Gastrocnemius medialis (tissue), 4 donors: ENCODE measurements around the gene PRKACB. TPM values are rescaled to one million over a fixed set of nuclear protein-coding genes. Genes with fewer than 3 reads are reported as not detected.

Experiments
- ATAC-seq, 2 donors: fragments of 150-250 bp; one replicate each; pipeline ENCODE4 v1.9.1; 2016
- DNase-seq, 2 donors: peaks; one replicate each; pipeline ENCODE4 v3.0.0-alpha.2; 2019
- H3K27ac ChIP-seq, 4 donors: fragments of 200-600 bp; sonication (generic); 1 replicate in 1 of 4; 2 replicates in 3 of 4; pipeline ENCODE4 v1.5.1; 2016 to 2018; ENCODE audit warnings: mild to moderate bottlenecking in 2 of 4, moderate library complexity in 1 of 4
- H3K27me3 ChIP-seq, 3 donors: fragments of 200-600 bp; sonication (generic) in 2 of 3; 1 replicate in 1 of 3; 2 replicates in 2 of 3; pipeline versions ENCODE4 v1.5.1 to v1.6.0; 2016 to 2019; ENCODE audit warnings: mild to moderate bottlenecking in 1 of 3, moderate library complexity in 1 of 3
- H3K36me3 ChIP-seq, 2 donors: fragments of 200-600 bp; sonication (generic) in 1 of 2; one replicate each; pipeline ENCODE4 v1.5.1; 2017 to 2018
- H3K4me1 ChIP-seq, 2 donors: fragments of 200-600 bp; sonication (generic) in 1 of 2; one replicate each; pipeline ENCODE4 v1.5.1; 2016 to 2017; ENCODE audit warnings: mild to moderate bottlenecking in 2 of 2
- H3K4me3 ChIP-seq, 4 donors: fragments of 200-600 bp; sonication (generic) in 3 of 4; 1 replicate in 1 of 4; 2 replicates in 3 of 4; pipeline ENCODE4 v1.5.1; 2016 to 2019; ENCODE audit warnings: mild to moderate bottlenecking in 2 of 4
- H3K9me3 ChIP-seq, 3 donors: fragments of 200-600 bp; sonication (generic) in 2 of 3; 1 replicate in 1 of 3; 2 replicates in 2 of 3; pipeline ENCODE4 v1.5.1; 2016 to 2019
- POLR2A ChIP-seq, 2 donors: fragments of 450-650 bp; IDR thresholded peaks; one replicate each; pipeline ENCODE4 v1.6.1; 2017; ENCODE audit warnings: antibody characterized with exemption in 2 of 2, mild to moderate bottlenecking in 2 of 2, moderate library complexity in 2 of 2
- in situ Hi-C, 4 donors: fragments of 200-750 bp; cut with MboI; loops; one replicate each; pipeline versions ENCODE4 v1.15.0 to v1.8.0; 2017; ENCODE audit warnings: low sequenced_read_pairs in 4 of 4
- intact Hi-C: fragments of 100-400 bp; cut with DNase I; formaldehyde crosslinking; loops from one replicate; pipeline ENCODE4 v1.15.1; 2023; ENCODE audit warnings: low total_unique reads
- total RNA-seq, 4 donors: library from RNA; depleted of rRNA; stranded (reverse); fragments of >200 nt; gene quantifications; one replicate each; pipeline versions ENCODE4 v1.1.0 to v1.2.3, GENCODE V29; 2016
- TF ChIP-seq, protein P1 (sequence below), 5 experiments: fragments of 450-650 bp in 3 of 5; fragments of 200-600 bp in 2 of 5; sonication (generic) in 2 of 5; IDR thresholded peaks in 4 of 5; conservative IDR thresholded peaks in 1 of 5; 1 replicate in 4 of 5; 2 replicates in 1 of 5; pipeline ENCODE4 v1.5.1; 2016 to 2019; ENCODE audit warnings: antibody characterized with exemption in 5 of 5, mild to moderate bottlenecking in 3 of 5, moderate library complexity in 3 of 5

The PRKACB gene
- total RNA-seq, 4 donors from 2014 or later: 4.2 to 12.4 (median 7.0) TPM

DNA sequence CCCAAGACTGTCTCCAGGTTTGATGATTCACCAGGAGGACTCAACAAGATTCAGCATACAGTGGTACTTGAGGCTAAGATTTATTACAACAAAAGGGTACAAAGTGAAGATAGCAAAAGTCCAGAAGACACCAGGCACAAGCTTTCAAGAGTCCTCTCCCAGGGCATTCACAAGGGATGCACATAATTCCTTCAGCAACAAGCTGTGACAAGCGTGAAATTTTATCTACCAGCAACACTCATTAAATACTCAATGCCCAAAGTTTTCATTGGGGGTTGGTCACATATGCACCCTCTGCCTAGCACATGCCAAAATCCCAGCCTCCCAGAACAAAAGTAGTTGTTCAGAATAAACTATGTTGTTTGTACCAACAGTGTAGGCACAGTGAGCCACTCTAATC is 62.3 kb downstream of the PRKACB start:
- no peaks in the 10 kb centered on the region for H3K36me3 ChIP-seq
- intact Hi-C loops (no loop called here), in situ Hi-C loops (no loop called here)
- no peak overlapping the region for H3K4me3 ChIP-seq
- H3K27ac ChIP-seq: no peak overlapping the region
- no peak for DNase-seq
- H3K27me3 ChIP-seq: no peaks in the 10 kb centered on the region
- ATAC-seq: no peak
- H3K9me3 ChIP-seq: no peaks in the 10 kb centered on the region
- H3K4me1 ChIP-seq: no peaks in the 10 kb centered on the region
- TF ChIP-seq POLR2A (IDR thresholded peaks at IDR 0.05): no peak
- TF ChIP-seq, protein P1, sequence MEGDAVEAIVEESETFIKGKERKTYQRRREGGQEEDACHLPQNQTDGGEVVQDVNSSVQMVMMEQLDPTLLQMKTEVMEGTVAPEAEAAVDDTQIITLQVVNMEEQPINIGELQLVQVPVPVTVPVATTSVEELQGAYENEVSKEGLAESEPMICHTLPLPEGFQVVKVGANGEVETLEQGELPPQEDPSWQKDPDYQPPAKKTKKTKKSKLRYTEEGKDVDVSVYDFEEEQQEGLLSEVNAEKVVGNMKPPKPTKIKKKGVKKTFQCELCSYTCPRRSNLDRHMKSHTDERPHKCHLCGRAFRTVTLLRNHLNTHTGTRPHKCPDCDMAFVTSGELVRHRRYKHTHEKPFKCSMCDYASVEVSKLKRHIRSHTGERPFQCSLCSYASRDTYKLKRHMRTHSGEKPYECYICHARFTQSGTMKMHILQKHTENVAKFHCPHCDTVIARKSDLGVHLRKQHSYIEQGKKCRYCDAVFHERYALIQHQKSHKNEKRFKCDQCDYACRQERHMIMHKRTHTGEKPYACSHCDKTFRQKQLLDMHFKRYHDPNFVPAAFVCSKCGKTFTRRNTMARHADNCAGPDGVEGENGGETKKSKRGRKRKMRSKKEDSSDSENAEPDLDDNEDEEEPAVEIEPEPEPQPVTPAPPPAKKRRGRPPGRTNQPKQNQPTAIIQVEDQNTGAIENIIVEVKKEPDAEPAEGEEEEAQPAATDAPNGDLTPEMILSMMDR (IDR thresholded peaks at IDR 0.05 in 4 of 5, conservative IDR thresholded peaks at IDR 0.05 in 1 of 5): no peak

DNA sequence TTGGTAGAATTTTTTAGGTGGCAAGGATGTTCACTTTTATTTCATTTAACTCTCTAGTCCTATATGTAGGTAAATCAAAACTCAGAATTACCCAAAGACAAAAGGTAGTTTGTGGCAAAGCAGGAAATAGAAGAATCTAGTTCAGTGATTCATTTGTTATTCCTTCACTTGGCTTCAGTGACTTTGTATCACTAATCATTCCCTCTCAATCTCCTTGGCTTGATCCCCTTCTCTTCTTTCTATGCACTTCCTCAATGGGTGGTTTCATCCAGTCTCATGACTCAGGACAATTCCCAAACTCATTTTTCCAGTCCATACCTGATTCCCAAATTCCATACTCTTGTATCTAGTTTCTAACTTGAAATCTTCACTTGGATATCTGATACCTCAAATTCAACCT is 64.9 kb downstream of the PRKACB start:
- TF ChIP-seq POLR2A (IDR thresholded peaks at IDR 0.05): no peak
- TF ChIP-seq, protein P1 (IDR thresholded peaks at IDR 0.05 in 4 of 5, conservative IDR thresholded peaks at IDR 0.05 in 1 of 5): no peak
- in situ Hi-C loops: no loop called here
- DNase-seq: no peak
- H3K36me3 ChIP-seq: no peaks in the 10 kb centered on the region
- no peak overlapping the region for H3K27ac ChIP-seq
- no peak overlapping the region for H3K4me3 ChIP-seq
- intact Hi-C loops: no loop called here
- no peaks in the 10 kb centered on the region for H3K27me3 ChIP-seq
- no peaks in the 10 kb centered on the region for H3K4me1 ChIP-seq
- no peak for ATAC-seq
- H3K9me3 ChIP-seq: no peaks in the 10 kb centered on the region

DNA sequence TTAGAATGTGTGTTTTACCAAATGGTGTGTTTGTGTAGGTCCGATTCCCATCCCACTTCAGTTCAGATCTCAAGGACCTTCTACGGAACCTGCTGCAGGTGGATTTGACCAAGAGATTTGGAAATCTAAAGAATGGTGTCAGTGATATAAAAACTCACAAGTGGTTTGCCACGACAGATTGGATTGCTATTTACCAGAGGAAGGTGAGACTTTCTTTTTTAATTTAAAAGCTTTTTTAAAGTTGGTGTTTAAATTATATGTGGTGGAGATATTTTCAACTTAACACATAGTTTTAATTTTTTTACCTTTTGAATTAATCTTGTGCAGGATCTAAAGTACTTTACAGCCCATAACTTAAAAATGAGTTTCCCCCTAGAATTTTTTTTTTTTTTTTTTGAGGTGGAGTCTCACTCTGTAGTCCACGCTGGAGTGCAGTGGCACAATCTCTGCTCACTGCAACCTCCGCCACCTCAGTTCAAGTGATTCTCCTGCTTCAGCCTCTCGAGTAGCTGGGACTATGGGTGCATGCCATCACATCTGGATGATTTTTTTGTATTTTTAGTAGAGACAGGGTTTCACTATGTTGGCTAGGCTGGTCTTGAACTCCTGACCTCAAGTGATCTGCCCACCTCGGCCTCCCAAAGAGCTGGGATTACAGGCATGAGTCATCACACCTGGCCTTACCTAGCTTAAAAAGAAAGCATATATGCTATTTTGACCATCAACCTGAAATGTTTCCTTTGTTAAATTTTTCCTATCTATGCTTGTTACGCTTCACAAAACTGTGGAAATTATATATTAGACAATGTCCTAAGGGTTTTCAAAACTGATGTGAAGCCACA is 70.3 kb downstream of the PRKACB start:
- Histone ChIP-seq H3K36me3 (no peaks in the 10 kb centered on the region), H3K27ac (no peak overlapping the region), H3K4me3 (no peak overlapping the region), H3K4me1 (no peaks in the 10 kb centered on the region), H3K9me3 (no peaks in the 10 kb centered on the region), H3K27me3 (no peaks in the 10 kb centered on the region)
- in situ Hi-C loops (no loop called here), intact Hi-C loops (no loop called here)
- no peak for ATAC-seq
- TF ChIP-seq, protein P1 (IDR thresholded peaks at IDR 0.05 in 4 of 5, conservative IDR thresholded peaks at IDR 0.05 in 1 of 5): no peak
- no peak for TF ChIP-seq POLR2A (IDR thresholded peaks at IDR 0.05)
- no peak for DNase-seq

DNA sequence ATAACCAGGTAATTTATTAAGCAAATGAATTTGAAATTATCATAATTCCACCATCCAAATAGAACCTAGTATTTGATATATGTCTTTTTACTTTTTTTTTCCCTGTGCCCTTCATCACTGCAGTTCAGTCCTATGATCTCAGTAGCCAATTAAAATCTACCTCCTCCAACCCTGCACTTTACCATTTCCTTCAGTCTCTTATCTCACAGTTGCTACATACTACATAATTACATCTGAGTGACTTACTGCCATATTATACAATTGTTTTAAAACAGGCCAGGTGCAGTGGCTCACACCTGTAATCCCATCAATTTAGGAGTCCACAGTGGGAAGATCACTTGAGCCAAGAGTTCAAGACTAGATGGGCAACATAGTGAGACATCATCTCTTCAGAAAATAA is 73.2 kb downstream of the PRKACB start:
- DNase-seq (no peak), ATAC-seq (no peak)
- Histone ChIP-seq H3K27ac (no peak overlapping the region), H3K4me1 (no peaks in the 10 kb centered on the region), H3K36me3 (no peaks in the 10 kb centered on the region), H3K9me3 (peaks cover 0 to 3% (median 0%) of the 10 kb centered on the region in 3 donors), H3K4me3 (no peak overlapping the region), H3K27me3 (no peaks in the 10 kb centered on the region)
- intact Hi-C loops: no loop called here
- in situ Hi-C loops: no loop called here
- TF ChIP-seq POLR2A (IDR thresholded peaks at IDR 0.05): no peak
- TF ChIP-seq, protein P1 (IDR thresholded peaks at IDR 0.05 in 4 of 5, conservative IDR thresholded peaks at IDR 0.05 in 1 of 5): no peak
